ENCODE results near the gene SELPLG.

- TF ChIP-seq CTCF (IDR thresholded peaks at IDR 0.05) (no peak), EZH2 (IDR thresholded peaks at IDR 0.05; ENCODE audit: borderline replicate concordance, insufficient read depth, low read depth, low read length, poor library complexity, severe bottlenecking) (no peak)
These were observed 29.8 kb upstream of the SELPLG start for GRCh38 chr12:108663324-108664015.
